Activated CD4-positive, CD25-positive, alpha-beta regulatory T cell treated with anti-CD3 and anti-CD28 coated beads, Interleukin-2, amount 50 U/mL, for 24 hours (primary cell): ENCODE measurements around the gene SLCO4C1.
"Not testable (repeated sequence)": the region's sequence is repeated elsewhere in the genome, so short reads cannot be mapped to it uniquely, and the experiment has no call there.

Experiments used
- ATAC-seq, 2 donors: fragments of 150-1000 bp; cut with Tn5 transposase; one replicate each; pipeline ENCODE4 v1.10.0; 2021; ENCODE audit warnings: mild to moderate bottlenecking in 1 of 2, moderate library complexity in 1 of 2

SLCO4C1 gene, protein sequence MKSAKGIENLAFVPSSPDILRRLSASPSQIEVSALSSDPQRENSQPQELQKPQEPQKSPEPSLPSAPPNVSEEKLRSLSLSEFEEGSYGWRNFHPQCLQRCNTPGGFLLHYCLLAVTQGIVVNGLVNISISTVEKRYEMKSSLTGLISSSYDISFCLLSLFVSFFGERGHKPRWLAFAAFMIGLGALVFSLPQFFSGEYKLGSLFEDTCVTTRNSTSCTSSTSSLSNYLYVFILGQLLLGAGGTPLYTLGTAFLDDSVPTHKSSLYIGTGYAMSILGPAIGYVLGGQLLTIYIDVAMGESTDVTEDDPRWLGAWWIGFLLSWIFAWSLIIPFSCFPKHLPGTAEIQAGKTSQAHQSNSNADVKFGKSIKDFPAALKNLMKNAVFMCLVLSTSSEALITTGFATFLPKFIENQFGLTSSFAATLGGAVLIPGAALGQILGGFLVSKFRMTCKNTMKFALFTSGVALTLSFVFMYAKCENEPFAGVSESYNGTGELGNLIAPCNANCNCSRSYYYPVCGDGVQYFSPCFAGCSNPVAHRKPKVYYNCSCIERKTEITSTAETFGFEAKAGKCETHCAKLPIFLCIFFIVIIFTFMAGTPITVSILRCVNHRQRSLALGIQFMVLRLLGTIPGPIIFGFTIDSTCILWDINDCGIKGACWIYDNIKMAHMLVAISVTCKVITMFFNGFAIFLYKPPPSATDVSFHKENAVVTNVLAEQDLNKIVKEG

DNA sequence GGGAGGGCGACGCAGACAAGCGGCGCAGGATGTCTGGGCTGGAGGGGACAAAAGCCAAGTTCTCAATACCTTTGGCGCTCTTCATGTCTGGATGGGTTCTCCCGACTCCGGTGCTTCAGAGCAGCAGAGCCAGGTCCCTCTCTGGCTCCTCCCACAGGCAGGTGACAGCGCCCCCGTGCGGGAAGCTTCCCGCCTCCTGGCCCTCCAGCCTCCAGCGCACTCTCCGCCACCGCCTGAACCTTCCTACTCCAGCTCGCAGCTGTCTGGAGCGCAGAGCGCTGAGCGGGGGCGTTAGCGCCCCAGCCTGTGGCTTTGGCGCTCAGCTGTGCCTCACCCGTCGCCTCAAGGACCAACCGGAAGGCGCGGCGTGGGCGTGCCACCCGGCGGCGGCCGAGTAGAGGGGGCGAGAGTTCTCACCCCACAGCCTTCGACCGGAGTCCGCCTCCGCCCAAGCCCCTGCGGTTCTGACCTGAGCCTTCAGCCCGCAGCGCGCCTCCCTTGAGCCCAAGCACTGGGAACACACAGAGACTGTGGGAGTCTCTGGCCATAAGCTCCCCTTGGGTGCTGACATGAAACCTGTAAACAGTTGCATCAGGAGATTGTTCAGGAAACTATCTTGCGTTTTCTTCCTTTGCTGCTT lies at the start of gene SLCO4C1:
Gene SLCO4C1, minus strand, starts transcription at position 107 of the 640 bp plus-strand sequence. Its CDS starts 22 bp downstream, at position 85.
- peak; percentile 59 to 73 for ATAC-seq

DNA sequence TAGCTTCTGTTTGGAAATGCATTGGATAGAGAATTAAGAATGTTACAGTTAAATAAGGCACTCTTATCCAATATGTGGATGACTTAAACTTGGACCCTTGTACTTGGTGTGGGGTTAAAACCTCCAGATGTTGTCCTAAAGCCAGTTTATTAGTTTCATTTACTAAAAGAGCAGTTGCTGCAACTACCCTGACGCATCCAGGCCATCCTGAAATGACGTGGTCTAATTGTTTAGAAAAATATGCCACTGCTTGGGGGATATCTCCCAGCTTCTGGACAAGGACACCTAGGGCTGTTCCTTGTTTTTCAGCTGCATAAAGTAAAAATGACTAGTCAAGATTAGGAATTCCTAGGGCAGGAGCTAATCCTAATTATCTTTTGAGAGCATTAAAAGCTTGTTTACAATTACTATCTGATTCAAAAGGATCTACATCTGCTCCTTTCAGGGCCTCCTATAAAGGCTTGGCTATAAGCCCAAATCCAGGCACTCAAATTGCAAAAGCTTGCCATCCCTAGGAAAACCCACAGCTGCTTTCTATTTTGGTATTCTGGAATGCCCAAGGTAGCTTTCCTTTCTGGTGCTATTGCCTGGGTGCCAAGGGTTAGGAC lies 45.7 kb upstream of the SLCO4C1 start:
- no peak for ATAC-seq

DNA sequence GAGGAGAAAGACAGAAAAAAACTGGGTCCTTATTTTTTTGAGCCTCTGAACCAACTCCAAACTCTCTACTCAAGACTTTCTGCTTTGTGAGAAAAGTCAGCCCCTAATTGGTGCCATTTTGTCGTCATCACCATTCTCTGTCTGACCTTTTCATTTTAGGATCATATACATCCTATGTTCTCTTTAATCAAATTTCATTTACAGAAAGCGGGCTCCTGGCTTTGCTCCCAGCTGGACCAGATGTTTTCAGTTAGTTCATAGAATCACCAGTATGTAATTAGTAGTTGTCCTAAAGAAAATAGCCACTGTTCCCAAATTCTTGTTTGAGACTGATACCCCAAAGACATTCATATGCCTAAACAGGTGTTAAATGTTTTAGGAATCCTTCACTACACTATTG lies 28.6 kb upstream of the SLCO4C1 start:
- no peak for ATAC-seq

DNA sequence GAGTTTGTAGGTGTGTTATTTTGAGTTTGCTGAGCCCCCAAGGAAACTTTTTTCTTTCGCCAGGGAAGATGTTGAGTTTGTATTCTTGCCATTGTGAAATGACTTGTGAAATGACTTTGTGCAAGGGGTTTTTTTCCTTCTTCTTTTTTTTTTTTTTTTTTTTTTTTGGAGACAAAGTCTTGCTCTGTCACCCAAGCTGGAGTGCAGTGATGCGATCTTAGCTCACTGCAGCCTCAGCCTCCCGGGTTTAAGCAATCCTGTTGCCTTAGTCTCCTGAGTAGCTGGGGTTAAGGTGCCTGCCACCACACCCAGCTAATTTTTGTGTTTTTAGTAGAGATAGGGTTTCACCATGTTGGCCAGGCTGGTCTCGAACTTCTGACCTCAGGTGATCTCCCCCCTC lies 22.7 kb upstream of the SLCO4C1 start:
- not testable (repeated sequence) for ATAC-seq

DNA sequence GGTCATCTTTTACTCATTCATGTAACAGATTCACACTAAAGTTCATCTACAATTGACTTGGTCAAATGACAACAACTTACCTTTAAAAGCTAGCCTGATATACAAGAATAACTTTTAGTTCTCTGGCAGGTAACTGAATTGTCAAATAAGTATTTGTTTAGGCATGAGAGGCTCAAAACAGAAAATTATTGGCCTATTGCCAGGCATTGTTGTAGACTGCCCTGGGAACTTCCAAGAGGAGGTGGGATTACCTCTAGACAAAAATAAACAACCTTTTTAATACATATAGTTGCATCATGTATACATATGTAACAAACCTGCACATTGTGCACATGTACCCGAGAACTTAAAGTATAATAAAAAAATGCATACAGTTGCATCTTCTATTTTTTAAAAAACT lies 18.2 kb upstream of the SLCO4C1 start:
- no peak for ATAC-seq

DNA sequence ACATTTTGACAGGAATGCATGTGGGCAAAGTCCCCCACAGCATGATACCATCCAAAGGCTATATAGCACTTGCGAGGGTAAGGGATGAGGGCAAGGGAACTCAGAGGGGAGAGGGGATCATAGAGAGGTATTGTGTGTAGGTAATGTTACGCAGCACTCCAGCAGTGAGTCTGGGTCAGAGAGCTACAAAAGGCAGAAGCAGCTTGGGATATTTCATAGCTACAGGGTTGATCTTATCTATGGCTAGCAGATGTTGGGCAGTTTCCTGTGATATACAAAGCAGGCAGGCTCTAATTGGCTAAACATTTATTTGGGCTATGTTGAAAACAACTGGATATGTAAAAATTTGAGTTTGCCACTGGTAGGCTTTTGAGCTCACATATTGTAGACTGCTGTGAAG lies 17.8 kb upstream of the SLCO4C1 start:
- no peak for ATAC-seq

DNA sequence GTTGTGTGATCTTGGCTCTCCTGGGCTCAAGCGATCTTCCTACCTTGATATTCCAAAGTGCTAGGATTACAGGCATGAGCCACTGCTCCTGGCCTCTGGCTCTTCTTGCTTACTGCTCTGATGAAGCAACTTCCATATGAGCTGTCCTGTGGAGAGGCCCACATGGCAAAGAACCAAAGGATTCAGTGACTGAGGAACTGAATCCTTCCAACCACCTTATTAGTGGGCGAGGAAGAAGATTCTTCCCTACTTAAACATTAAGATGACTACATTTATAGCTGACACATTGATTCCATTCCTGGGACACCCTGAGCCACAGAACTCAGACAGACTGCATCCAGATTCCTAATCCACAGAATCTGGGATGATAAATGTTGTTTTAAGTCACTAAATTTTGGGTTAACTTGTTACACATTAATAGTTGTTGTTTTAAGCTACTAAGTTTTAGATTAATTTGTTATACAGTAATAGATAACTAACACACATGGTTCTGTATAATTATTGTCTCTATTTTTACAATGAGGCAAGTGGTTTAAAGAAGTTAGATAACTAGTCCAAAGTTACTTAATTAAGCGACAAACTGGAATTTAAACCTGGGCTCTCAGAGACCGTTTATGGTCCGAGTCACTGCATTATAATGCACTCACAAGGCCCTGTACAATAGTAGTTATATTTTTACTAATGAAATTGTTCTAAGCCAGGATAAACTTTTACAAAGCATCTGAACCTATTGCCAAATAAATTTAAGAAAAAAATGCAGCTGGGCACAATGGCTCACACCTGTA lies 16.7 kb upstream of the SLCO4C1 start:
- no peak for ATAC-seq

DNA sequence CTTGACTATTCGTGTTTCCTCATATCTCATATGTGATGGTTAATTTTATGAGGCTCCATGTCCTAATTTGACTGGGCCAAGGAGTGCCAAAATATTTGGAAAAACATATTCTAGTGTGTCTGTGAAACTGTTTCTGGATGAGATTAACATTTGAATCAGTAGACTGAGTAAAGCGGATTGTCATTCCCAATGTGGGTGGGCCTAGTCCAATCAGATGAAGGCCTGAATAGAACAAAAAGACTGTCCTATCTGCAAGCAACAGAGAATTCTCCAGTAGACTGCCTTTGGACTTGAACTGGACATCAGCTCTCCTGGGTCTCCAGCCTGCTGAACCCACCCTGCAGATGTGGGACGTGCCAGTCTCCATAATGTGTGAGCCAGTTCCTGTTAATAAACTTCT lies 13.5 kb upstream of the SLCO4C1 start:
- ATAC-seq, result no peak

DNA sequence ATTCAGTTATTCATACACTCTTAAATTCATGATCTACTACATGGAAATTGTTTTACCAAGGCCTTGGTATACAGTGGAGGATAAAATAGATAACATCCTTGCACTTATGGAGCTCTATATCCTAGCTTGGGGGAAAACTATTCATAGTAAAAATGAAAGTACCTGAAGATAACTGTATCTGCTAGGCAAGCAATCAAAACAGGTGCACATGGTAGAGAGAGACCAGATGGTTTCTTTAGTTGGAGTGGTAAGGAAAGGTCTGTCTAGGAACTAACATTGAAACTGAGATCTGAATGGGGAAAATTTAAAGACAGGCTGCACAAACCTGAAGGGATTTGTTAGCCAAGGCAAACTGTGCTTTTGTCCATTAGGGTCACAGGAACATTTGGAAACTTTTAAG lies 11.1 kb upstream of the SLCO4C1 start:
- no peak for ATAC-seq

DNA sequence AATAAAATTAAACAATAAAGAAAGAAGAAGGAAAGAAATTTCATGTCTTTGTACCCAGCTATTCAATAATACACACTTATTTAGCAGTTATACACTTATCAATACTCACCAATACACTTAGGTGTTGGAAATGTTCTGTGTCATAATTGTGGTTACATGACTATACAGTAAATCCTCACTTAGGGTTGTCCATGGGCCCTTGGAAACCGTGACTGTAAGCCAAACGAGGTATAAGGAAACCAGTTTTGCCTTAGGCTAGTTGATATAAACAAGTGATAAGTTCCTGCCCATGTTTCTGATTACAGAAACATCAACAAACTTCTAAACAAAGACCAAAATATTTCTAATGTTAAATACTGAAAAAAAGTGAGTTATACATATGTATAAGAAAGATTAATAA lies 10.0 kb upstream of the SLCO4C1 start:
- no peak for ATAC-seq

DNA sequence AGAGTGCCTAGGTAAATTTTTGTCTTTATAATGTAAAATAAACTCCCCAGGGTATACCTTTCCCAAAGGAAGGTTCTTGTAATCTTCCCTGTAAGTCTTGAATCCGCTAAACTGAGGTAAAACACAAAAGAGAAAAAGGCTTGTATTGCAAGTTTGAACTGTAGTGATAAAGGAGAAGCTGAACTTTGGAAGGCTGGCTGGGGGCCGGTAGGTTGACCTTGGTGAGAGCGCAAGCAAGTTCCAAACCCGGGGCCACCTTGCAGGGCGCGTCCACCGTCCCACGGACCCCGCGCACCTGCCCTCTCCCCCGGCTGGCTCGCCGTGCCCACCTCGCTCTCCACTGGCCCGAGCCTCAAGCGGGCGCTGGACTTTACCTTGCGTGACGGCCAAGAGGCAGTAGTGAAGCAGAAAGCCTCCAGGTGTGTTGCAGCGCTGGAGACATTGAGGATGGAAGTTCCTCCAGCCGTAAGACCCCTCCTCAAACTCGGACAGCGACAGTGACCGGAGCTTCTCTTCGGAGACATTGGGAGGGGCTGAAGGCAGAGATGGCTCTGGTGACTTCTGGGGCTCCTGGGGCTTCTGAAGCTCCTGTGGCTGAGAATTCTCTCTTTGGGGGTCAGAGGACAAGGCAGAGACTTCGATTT lies 428 bp downstream of the SLCO4C1 start:
- ATAC-seq, result no peak

DNA sequence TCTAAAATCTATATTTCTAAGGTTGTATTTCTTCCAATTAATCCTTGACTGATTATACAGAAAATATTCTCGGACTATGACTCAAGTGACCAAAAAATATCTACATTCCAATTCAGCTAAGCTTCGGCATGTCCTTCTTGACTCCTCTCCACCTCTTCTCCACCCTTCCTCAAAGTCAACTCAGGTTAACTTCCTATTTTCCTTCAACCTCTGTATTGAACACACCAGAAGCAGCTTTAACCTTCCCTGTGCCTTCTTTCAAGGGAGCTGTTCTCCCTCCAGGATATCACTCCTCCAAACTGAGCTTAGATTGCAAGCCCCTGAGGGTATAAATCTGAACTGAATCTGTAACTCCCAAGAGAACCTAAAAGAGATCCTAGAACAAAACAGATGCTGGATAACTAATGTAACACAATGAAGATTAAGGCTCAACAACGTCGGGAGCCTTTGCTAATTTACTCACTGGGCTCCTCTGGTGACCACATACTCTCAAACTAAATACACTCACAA lies 1.1 kb downstream of the SLCO4C1 start:
- no peak for ATAC-seq

DNA sequence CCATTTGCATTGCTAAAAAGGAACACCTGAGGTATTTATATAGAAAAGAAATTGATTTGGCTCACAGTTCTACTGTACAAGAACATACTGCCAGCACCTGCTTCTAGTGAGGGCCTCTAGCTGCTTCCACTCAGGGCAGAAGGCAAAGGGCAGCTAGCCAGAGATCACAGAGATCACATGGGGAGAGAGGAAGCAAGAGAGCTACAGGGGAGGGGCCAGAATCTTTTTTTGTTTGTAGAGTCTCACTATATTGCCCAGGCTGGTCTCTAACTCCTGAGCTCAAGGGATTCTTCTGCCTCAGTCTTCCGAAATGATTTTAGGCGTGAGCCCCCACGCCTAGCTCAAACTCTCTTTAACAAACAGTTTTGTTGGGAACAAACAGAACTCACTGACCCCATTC lies 6.1 kb downstream of the SLCO4C1 start:
- no peak for ATAC-seq

DNA sequence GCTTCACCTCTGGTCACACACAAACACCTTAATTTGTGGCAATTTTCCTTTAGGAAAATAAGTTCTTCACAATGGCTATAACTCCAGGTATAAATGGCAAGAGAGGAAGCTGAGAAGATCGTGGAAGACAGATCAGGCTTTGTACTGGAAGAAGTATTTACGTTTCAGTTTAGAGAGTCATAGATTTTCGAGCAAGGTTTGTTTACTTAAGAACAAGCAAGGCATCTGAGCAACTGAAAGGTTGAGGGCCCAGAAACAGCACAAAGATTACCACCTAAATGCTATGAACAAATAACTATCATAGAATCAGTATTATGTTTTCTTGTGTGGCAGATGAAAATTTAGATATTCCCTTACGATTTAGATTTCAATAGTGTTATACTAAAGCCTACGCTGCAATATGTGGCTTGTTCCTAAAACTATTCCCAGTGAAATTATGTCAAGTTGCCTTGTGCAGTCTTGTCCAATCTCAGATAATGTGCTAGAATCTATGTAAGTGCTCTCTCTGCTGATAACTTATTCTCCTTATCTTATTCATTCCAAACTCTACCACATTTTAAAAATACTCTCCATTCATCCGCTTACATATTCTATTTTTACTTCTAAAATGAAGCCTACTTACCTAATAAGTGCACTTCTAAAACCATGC lies 6.7 kb downstream of the SLCO4C1 start:
- no peak for ATAC-seq

DNA sequence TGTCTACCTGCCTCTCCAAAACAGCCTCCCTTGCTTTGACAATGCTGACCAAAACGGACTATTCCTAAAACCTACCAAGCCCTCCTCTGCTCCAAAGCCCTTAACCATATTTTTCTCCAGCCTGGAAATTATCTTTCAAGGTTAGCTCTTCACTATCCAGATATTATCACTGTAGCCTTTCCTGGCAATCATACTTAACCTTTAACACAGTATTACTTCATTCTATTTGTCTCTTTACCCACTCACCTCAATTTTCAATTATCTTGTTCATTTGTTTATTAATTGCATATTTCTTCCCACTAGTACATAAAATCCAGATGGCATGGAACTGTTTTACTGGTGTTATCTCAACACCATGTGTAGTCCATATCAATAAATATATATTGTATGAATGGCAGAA lies 7.5 kb downstream of the SLCO4C1 start:
- no peak for ATAC-seq

DNA sequence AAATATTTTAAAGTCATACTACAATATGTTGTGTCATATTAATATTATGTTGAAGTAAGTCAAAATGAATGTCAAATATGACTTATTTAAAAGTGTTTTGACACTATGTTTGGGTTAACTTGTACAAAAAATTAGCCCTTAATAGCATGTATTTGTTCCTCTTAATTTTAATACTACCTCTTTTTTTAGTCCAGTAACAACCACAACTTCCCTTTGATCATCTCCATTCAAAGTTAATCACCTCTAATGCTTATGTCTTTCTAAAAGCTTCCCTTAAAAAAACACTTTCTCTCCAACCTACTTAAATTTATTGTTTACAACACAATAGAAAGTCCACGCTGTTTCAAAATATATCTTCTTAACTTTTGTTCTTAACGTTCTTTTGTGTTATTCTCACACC lies 9.6 kb downstream of the SLCO4C1 start:
- no peak for ATAC-seq

DNA sequence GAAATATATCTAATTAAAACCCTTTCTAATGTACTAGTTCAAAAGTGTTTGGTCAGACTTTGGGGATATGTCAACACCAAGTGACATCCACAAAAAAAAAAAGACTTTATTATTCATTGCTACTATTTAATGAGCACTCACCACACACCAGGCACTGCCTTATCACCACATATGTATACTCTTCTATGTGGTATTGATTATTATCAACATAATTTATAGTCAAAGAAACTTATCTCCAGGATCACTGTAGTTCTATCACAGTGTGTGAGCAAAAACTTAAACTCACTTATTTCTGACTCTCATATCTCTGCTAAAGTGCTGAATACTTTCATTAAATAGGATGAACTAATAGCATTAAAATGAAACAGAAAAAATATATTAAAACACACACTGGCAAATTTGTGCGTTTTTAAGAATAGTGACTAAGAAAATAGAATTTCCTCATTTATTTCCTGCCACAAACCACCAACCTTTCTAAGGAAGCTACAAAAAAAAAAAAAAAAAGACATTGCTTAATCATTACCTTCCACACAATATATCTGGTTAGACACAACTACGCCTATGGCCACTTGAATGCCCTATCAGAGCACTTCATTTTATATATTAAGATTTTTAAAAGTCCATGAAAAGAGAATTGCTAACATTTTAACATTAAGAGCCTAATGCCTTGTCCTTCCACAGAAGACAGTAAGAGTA lies 12.8 kb downstream of the SLCO4C1 start:
- no peak for ATAC-seq

DNA sequence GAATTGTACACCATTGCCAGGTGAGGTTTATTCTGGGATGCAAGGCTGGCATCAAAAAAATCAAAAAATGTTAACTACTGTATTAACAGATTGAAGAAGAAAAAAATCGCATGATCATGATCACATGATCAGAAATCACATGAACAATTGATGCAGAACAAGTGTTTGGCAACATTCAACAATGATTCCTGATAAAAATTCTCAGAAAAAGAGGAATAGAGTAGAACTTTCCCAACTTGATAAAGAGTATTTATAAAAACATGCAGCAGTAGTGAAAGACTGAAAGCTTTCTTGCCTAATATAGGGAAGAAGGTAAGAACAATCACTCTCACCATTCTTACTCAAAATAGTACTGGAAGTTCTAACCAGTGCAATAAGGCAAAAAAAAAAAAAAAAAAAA lies 16.4 kb downstream of the SLCO4C1 start:
- no peak for ATAC-seq

DNA sequence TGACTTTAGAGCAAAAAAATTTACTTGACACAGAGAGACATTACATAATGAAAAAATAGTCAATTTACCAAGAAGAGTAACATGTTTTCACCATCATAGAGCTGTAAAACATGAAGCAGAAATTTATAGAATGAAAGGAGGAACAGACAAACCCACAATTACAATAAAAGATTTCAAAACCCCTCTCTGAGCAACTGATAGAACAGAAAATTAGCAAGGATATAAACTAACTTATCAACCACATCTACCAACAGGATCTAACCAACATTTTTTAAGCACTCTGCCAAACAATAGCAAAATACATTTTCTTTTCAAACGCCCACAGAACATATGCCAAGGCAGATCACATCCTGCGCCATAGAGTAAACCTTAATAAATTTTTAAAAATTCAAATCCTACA lies 17.9 kb downstream of the SLCO4C1 start:
- no peak for ATAC-seq

DNA sequence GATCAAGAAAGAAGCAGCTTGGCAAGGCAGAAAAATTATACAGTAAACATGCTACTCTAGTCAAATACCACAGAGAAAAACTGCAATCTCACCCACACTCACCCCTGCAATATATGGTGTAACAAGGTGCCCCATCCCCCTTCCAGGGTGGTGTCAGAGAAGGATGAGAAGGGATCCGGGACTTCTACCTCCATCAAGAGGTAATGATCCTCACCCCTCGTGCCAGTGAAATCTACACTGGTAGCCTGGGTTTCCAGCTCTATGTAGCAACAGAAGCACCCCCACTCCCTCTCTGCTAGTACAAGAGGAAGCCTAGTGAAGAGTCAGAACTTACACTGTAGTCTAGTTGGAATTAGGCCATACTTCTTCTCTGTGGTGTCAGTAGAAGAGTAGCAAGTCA lies 18.9 kb downstream of the SLCO4C1 start:
- ATAC-seq, result no peak

DNA sequence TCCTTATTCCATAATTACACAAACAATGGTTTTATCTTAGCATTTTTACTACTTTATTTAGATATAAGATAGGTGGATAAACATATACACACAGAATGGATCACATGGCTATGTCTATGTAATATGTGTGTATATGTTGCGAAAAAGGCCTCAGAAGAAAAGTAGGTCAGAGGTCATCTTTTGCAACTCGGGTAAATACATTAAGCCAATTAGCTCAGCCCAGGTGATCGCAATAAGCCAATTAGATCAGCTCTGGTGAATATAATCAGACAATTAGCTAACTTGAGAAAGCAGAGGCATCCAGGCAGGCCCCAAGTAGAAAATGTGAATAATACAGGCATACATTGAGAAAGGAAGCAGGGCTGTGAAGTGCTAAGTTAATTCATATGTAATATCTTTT lies 24.3 kb downstream of the SLCO4C1 start:
- no peak for ATAC-seq
